Calu3 (cell line): ENCODE measurements around the gene LSM14A. TPM values are rescaled to one million over a fixed set of nuclear protein-coding genes. Genes with fewer than 3 reads are reported as not detected.
A peak's percentile ranks its signal among the peaks of the same experiment; 100 is the strongest.
"Not testable (repeated sequence)": the region's sequence is repeated elsewhere in the genome, so short reads cannot be mapped to it uniquely, and the experiment has no call there.

Experiments used
- BruUV-seq: library from RNA; stranded (reverse); fragments of 400-500 nt; replicated peaks from 2 replicates; lab custom pipeline; 2021; lab: Mats Ljungman, UMichigan
- CTCF ChIA-PET: fragments of 300-600 bp; sonication (Branson Sonifier 250); formaldehyde crosslinking; loops from one replicate; lab custom pipeline; 2022; ENCODE audit warnings: antibody characterized with exemption; lab: Charles Lee
- DNase-seq: peaks from one replicate; pipeline ENCODE4 v3.0.0; 2022
- H3K27ac Mint-ChIP-seq: one replicate; pipeline ENCODE4 v1.8.0; 2022; ENCODE audit warnings: mixed read lengths; ENCODE audit not compliant: unreplicated experiment
- H3K27me3 Mint-ChIP-seq: one replicate; pipeline ENCODE4 v1.8.0; 2022; ENCODE audit warnings: mixed read lengths; ENCODE audit not compliant: unreplicated experiment
- H3K36me3 Mint-ChIP-seq: one replicate; pipeline ENCODE4 v1.8.0; 2022; ENCODE audit warnings: mild to moderate bottlenecking, moderate library complexity, mixed read lengths; ENCODE audit not compliant: insufficient read depth, unreplicated experiment
- H3K4me1 Mint-ChIP-seq: one replicate; pipeline ENCODE4 v1.8.0; 2022; ENCODE audit warnings: mild to moderate bottlenecking, low read depth, mixed read lengths; ENCODE audit not compliant: unreplicated experiment
- H3K4me3 Mint-ChIP-seq: one replicate; pipeline ENCODE4 v1.8.0; 2022; ENCODE audit warnings: mild to moderate bottlenecking, low read depth, moderate library complexity, mixed read lengths; ENCODE audit not compliant: unreplicated experiment
- H3K9me3 Mint-ChIP-seq: one replicate; pipeline ENCODE4 v1.8.0; 2022; ENCODE audit warnings: low read depth, mixed read lengths; ENCODE audit not compliant: unreplicated experiment
- intact Hi-C: fragments of 100-400 bp; cut with micrococcal nuclease; formaldehyde crosslinking; loops from one replicate; pipeline ENCODE4 v1.10.0; 2022; ENCODE audit not compliant: unreplicated experiment
- total RNA-seq: library from RNA; stranded (reverse); gene quantifications from 2 replicates; pipeline ENCODE4 v1.2.3, GENCODE V29; 2022
- TF ChIP-seq, protein P1 (sequence below): fragments of 200-600 bp; IDR thresholded peaks from one replicate; pipeline ENCODE4 v1.8.0; 2022; ENCODE audit warnings: antibody characterized with exemption; ENCODE audit not compliant: unreplicated experiment

LSM14A gene
- total RNA-seq, 1 experiment from 2014 or later, result 131 TPM

DNA sequence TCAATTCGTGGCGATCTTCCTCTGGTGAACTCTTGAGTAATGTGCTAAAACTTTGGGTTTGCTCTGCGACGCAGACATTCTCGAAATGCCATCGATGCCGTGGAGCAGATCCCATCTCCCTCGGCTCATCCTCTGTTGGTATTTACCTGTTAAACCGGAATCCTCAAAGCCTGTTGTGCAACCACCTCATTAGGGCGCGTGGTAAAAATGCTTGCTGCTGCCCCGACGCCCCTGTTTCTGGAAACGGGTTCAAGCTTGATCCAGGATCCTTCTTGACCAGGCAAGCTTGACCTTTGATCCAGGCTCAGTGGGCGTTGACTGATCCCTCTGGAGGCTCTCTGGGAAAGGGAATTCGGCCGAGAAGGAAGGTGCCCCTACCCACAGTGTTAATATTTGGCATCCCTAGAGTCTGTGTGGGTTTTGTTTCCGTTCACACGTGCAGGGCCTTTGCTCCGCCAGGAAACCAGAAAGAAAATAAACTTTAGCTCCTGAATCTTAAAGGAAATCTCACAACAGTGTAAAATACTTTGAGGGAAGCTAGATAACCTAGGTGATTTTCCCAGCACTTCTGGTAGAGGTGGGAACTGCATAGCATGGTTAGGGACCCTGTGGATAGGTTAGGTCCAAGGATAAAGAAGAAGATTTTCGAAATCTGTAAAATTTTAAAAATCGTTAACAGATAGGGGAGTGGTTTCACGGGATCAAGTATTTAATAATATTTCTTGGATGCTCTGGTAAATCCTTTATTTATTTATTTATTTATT lies 1.1 kb downstream of the LSM14A start:
- Mint-ChIP-seq H3K4me1 (peaks cover 23% of the 10 kb centered on the region), H3K27me3 (peaks cover 10% of the 10 kb centered on the region), H3K9me3 (no peaks in the 10 kb centered on the region), H3K27ac (peak overlapping the region; percentile 81), H3K36me3 (peaks cover 50% of the 10 kb centered on the region), H3K4me3 (peak overlapping the region; percentile 89)
- peak; percentile 46 for DNase-seq
- intact Hi-C loops, result loop anchor here (2.0 kb wide), 1 partner anchor 45 kb away; no protein-coding TSS in a partner anchor
- CTCF ChIA-PET, result interaction anchor here (0.9 kb wide), 1 partner anchor 186 kb away, joined by 3 read pairs; no protein-coding TSS in a partner anchor
- TF ChIP-seq, protein P1, sequence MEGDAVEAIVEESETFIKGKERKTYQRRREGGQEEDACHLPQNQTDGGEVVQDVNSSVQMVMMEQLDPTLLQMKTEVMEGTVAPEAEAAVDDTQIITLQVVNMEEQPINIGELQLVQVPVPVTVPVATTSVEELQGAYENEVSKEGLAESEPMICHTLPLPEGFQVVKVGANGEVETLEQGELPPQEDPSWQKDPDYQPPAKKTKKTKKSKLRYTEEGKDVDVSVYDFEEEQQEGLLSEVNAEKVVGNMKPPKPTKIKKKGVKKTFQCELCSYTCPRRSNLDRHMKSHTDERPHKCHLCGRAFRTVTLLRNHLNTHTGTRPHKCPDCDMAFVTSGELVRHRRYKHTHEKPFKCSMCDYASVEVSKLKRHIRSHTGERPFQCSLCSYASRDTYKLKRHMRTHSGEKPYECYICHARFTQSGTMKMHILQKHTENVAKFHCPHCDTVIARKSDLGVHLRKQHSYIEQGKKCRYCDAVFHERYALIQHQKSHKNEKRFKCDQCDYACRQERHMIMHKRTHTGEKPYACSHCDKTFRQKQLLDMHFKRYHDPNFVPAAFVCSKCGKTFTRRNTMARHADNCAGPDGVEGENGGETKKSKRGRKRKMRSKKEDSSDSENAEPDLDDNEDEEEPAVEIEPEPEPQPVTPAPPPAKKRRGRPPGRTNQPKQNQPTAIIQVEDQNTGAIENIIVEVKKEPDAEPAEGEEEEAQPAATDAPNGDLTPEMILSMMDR, result peak; percentile 14
- TSS peak; percentile 39 for BruUV-seq

DNA sequence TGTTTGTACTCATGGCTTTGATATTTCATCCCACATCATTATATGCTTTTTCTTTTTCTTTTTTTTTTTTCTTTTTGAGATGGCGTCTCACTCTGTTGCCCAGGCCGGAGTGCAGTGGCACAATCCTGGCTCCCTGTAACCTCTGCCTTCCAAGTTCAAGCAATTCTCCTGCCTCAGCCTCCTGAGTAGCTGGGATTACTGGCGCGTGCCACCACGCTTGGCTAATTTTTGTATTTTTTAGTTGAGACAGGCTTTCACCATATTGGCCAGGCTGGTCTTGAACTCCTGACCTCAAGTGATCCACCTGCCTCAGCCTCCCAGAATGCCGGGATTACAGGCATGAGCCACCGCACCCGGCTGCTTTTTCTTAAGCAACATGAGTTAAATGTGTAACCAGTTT lies 2.9 kb downstream of the LSM14A start:
- peak overlapping the region; percentile 55 for H3K4me3 Mint-ChIP-seq
- CTCF ChIA-PET, BruUV-seq, DNase-seq, H3K27me3 Mint-ChIP-seq, H3K27ac Mint-ChIP-seq, intact Hi-C loops, H3K9me3 Mint-ChIP-seq: not testable (repeated sequence)
- H3K4me1 Mint-ChIP-seq, result peaks cover 39% of the 10 kb centered on the region
- peaks cover 50% of the 10 kb centered on the region for H3K36me3 Mint-ChIP-seq

DNA sequence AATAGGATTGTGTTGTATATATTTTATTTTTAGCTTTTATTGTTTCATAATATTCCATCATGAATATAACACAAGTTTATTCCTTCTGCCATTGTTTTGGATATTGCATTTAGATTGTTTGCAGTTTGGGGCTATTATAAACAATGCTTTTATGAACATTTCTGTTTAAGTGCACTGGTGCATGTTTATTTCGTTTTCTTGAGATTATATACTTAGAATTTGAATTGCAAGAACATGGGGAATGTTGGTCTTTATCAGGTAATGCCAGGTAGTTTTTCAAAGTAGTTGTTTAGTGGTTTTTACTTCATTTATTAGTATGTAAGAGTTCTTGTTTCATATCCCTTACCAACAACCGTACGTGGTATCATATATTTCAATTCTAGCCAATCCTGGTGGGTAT lies 4.3 kb downstream of the LSM14A start:
- H3K4me3 Mint-ChIP-seq, result no peak overlapping the region
- CTCF ChIA-PET, result no interaction called here

DNA sequence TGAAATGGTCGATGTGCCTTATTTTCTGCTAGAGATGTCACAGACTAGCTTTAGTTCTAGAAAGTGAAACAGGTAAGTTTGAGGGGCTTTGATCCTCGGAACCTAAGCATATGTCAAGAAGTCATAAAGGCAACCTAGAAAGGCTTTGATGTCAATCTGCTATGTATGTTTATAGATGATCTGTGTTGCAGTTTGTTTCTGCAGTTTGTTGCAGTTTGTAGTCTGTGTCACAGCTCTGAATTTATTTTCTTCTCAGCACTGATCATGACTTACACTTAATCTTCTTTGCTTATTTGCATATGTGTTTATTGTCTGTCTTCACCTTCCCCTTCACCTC lies 5.9 kb downstream of the LSM14A start:
- CTCF ChIA-PET, result interaction anchor here (0.6 to 1.3 kb wide), 2 partner anchors 26 to 39 kb away, joined by 5 read pairs; no protein-coding TSS in a partner anchor
- H3K4me1 Mint-ChIP-seq, result peaks cover 57% of the 10 kb centered on the region
- H3K9me3 Mint-ChIP-seq, result no peaks in the 10 kb centered on the region
- peaks cover 34% of the 10 kb centered on the region for H3K36me3 Mint-ChIP-seq
- H3K4me3 Mint-ChIP-seq, result no peak overlapping the region
- no TSS peak for BruUV-seq
- intact Hi-C loops, result no loop called here
- TF ChIP-seq, protein P1, result no peak
- H3K27ac Mint-ChIP-seq, result no peak overlapping the region
- DNase-seq, result no peak
- H3K27me3 Mint-ChIP-seq, result no peaks in the 10 kb centered on the region

More for the DNA sequence above, 4.3 kb downstream of the LSM14A start:
- Mint-ChIP-seq H3K9me3 (no peaks in the 10 kb centered on the region), H3K4me1 (peaks cover 47% of the 10 kb centered on the region), H3K27me3 (no peaks in the 10 kb centered on the region), H3K27ac (no peak overlapping the region), H3K36me3 (peaks cover 50% of the 10 kb centered on the region)
- no peak for DNase-seq
- TF ChIP-seq, protein P1, result no peak
- intact Hi-C loops, result no loop called here
- no TSS peak for BruUV-seq

DNA sequence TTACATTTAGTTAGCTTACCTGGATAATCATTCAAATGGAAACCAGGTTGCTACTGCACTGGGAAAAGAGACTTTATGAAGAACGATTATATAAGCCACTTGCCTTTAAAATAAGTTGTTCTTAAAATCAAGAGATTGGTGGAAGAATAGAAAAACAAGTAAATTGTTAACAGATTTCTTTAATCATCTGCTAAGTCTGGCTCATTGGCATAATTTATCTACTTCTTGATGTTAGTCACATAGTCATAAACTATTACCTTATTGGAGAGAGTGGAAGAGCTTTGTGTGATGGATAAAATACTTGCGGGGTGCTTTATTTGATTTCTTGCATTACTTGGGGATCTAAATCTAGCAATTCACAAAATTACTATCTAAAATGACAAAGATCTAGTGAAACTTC lies 6.8 kb downstream of the LSM14A start:
- no TSS peak for BruUV-seq
- no peak overlapping the region for H3K27ac Mint-ChIP-seq
- CTCF ChIA-PET, result no interaction called here
- no peaks in the 10 kb centered on the region for H3K27me3 Mint-ChIP-seq
- H3K4me3 Mint-ChIP-seq, result no peak overlapping the region
- DNase-seq, result no peak
- H3K36me3 Mint-ChIP-seq, result peaks cover 25% of the 10 kb centered on the region
- intact Hi-C loops, result no loop called here
- TF ChIP-seq, protein P1, result no peak
- H3K4me1 Mint-ChIP-seq, result peaks cover 49% of the 10 kb centered on the region
- H3K9me3 Mint-ChIP-seq, result no peaks in the 10 kb centered on the region
